Measurements from ENCODE around the gene COL7A1.

Gene COL7A1

DNA sequence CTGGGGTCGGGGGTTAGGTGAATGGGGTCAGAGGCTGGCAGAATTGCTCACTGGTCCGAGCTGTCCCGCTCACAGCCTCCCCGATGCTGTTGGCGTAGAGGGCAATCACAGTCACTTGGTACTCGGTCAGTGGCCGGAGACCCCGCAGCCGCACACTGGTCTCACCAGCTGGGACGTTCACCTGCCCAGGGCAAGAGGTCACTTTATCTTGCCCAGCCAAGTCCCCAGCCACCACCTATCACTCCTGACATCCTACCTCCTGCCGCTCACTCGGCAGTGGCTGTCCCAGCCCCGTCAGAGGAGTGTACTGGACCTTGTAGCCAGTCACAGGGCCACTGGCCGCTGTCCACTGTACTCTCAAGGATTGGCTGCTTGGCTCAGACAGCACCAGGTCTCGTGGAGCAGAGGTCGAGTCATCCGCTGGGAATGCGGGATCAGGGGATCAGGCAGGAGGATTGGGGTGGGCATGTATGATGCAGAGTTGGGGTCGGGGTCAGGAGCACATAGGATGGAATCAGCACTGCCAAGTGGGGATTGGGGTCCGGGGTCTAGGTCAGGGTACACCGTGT is 2.5 kb downstream of the COL7A1 start:
- no peak overlapping the region for H3K4me3 ChIP-seq (ENCODE audit: low read depth, low read length)
- DNase-seq (ENCODE audit: low read depth, low spot score): no peak
- in situ Hi-C loops (cut with HindIII; ENCODE audit: low sequenced_read_pairs): no loop called here
- TF ChIP-seq, protein P1, sequence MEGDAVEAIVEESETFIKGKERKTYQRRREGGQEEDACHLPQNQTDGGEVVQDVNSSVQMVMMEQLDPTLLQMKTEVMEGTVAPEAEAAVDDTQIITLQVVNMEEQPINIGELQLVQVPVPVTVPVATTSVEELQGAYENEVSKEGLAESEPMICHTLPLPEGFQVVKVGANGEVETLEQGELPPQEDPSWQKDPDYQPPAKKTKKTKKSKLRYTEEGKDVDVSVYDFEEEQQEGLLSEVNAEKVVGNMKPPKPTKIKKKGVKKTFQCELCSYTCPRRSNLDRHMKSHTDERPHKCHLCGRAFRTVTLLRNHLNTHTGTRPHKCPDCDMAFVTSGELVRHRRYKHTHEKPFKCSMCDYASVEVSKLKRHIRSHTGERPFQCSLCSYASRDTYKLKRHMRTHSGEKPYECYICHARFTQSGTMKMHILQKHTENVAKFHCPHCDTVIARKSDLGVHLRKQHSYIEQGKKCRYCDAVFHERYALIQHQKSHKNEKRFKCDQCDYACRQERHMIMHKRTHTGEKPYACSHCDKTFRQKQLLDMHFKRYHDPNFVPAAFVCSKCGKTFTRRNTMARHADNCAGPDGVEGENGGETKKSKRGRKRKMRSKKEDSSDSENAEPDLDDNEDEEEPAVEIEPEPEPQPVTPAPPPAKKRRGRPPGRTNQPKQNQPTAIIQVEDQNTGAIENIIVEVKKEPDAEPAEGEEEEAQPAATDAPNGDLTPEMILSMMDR (IDR thresholded peaks at IDR 0.05; ENCODE audit: low read depth, low read length): no peak

DNA sequence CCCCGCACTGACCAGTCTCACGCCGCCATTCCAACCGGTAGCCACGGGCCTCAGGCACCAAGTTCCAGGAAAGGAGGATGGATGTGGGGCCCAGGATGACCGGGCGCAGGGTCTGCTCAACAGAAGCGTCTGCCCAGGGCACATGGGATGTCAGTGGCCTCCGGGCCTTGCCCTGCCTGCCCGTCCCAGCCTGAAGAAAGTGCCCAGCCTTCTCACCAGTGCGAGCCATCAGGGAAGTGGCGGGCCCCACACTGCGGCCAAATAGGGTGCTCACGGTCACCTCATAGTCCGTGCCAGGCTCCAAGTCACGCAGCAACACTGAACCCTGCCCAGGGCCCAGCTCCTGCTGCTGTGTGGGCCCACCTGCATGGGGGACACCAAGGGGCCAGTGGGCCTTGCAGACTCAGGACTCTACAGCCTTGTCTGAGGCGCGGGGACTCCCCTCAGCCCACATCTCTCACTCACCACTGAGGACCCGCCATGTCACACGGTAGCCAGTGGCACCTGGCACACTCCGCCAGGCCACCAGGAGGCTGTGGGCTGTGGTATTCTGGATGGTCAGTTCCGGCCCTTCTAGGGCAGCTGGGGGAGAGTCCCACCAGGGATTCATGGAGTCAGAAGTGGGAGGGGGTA is 3.1 kb downstream of the COL7A1 start:
- TF ChIP-seq, protein P1 (IDR thresholded peaks at IDR 0.05; ENCODE audit: low read depth, low read length): no peak
- in situ Hi-C loops (cut with HindIII; ENCODE audit: low sequenced_read_pairs): no loop called here
- H3K4me3 ChIP-seq (ENCODE audit: low read depth, low read length): no peak overlapping the region
- DNase-seq (ENCODE audit: low read depth, low spot score): no peak

DNA sequence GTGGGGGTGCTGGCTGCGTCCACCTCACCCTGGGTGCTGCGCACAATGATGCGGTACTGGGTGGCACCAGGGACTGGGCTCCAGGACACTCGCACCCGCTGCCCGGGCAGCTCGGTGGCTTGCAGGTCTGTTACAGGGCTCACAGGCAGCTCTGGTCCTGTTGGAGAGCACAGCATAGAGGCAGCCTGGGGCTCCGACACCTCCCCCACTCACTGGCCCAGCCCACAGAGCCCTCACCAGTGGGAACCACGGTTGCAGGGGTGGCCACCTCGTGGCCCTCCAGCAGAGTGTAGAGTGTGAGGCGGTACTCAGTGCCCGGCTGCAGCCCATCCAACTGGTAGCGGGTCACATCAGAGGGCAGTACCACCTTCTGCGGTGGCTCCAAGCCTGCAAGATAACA is 3.7 kb downstream of the COL7A1 start:
- no peak overlapping the region for H3K4me3 ChIP-seq (ENCODE audit: low read depth, low read length)
- DNase-seq (ENCODE audit: low read depth, low spot score): no peak
- TF ChIP-seq, protein P1 (IDR thresholded peaks at IDR 0.05; ENCODE audit: low read depth, low read length): no peak
- in situ Hi-C loops (cut with HindIII; ENCODE audit: low sequenced_read_pairs): no loop called here

DNA sequence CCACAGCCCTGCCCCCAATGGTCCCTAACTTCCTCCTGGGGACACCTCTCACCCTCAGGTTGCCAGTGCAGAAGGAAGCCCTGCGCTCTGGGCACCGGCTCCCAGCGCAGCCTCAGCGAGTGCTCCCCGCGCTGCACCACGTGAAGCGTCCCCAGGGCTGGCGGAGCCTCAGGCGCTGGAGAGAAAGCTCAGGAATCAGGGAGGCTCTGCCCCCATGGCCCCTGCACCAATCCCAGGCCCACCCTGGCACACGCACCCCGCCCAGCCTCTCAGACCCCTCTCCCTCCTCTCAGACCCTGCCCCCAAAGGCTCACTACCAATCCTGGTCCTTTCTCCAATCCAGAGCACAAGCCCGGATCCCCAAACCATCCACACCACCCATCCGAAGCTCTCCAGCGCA is 6.9 kb downstream of the COL7A1 start:
- TF ChIP-seq, protein P1 (IDR thresholded peaks at IDR 0.05; ENCODE audit: low read depth, low read length): no peak
- H3K4me3 ChIP-seq (ENCODE audit: low read depth, low read length): no peak overlapping the region
- in situ Hi-C loops (cut with HindIII; ENCODE audit: low sequenced_read_pairs): no loop called here
- DNase-seq (ENCODE audit: low read depth, low spot score): no peak

DNA sequence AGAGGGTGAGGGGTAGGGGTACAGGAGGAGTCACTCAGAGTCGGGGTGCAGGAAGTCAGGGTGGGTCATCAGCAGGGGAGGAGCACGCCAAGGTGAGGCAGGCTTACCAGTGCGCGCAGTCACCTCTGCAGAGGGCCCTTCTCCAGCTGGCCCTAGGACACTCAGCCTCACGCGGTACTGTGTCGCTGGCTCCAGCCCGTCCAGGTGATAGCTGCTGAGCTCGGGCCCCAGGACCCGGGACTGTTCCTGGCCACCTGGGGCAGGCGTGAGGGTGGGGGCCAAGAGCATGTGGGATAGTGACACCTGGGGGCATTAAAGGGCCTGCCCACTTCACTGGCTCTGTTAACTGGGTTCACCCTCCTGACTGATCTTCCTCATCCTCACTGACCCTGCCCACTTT is 7.4 kb downstream of the COL7A1 start:
- in situ Hi-C loops (cut with HindIII; ENCODE audit: low sequenced_read_pairs): no loop called here
- TF ChIP-seq, protein P1 (IDR thresholded peaks at IDR 0.05; ENCODE audit: low read depth, low read length): no peak
- no peak for DNase-seq (ENCODE audit: low read depth, low spot score)
- H3K4me3 ChIP-seq (ENCODE audit: low read depth, low read length): no peak overlapping the region

DNA sequence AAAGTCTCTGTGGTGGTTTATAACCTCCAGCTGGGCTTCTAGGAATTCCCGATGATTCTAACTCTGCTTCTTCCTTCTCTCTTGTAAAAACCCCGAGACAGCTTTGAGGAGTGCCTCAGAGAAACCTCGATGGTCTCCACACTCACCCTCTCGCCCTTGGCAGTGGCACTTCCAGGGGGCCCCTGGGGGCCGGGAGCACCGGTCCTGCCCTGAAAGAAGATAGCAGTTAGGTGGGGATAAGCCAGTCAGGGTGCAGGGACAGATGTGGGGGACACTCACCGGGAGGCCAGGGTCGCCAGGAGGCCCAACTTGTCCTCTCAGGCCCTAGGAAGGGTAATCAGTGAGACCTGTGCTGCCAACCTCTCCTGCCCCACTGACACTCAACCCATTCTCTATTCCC is 9.7 kb downstream of the COL7A1 start:
- H3K4me3 ChIP-seq (ENCODE audit: low read depth, low read length): no peak overlapping the region
- in situ Hi-C loops (cut with HindIII; ENCODE audit: low sequenced_read_pairs): no loop called here
- TF ChIP-seq, protein P1 (IDR thresholded peaks at IDR 0.05; ENCODE audit: low read depth, low read length): no peak
- DNase-seq (ENCODE audit: low read depth, low spot score): no peak
